ENCODE results near the gene ZMYND19.
"Not testable (repeated sequence)": the region's sequence is repeated elsewhere in the genome, so short reads cannot be mapped to it uniquely, and the experiment has no call there.

The ZMYND19 gene

DNA sequence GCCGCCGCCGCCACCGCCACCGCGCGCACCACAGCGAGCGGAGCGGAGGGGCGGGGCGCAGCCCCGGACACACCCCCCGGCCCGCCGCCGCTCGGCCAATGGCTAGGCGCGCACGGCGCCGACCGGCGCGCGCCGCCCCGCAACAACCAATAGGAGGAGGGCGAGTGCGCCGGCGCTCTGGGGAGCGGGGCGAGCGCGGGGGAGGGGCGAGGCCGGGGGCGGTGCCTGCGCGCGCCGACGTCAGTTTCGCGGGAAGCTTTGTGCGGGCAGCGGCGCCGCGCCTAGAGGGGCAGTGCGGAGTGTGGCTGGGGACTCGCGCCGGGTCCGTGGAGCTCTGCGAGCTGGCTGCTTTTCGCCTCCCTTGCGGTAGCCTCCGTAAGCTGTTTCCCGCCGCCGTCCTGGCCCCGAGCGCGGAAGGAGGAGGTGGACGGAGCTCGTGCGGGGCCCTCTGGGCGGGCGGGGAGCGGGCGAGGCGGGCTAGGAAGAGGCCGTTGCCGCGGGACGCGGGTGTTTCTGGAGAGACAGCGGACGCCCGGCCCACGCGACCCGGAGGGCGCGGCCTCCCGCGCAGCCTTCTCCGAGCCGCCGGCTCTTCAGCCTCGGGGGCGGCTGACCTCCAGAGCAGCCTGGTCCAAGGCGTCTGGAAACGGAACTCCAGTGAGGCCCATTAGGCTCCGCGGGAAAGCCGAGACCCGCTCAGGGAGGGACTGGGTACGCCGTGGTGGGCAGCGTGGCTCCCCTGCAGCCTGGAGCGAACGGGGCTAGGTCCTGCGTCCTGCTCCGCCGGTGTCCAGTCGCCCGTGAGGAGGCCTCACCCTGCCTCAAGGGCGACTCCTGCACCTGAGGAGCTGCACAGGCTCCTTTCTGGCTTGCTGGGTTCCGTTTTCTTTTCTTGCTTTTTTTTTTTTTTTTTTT is at the start of gene ZMYND19:
Gene ZMYND19 (minus strand): TSS at position 44 of the 915 bp plus-strand sequence. CDS start 249 bp downstream, outside the sequence.
- DNase-seq (ENCODE audit: low read depth, low spot score): no peak

DNA sequence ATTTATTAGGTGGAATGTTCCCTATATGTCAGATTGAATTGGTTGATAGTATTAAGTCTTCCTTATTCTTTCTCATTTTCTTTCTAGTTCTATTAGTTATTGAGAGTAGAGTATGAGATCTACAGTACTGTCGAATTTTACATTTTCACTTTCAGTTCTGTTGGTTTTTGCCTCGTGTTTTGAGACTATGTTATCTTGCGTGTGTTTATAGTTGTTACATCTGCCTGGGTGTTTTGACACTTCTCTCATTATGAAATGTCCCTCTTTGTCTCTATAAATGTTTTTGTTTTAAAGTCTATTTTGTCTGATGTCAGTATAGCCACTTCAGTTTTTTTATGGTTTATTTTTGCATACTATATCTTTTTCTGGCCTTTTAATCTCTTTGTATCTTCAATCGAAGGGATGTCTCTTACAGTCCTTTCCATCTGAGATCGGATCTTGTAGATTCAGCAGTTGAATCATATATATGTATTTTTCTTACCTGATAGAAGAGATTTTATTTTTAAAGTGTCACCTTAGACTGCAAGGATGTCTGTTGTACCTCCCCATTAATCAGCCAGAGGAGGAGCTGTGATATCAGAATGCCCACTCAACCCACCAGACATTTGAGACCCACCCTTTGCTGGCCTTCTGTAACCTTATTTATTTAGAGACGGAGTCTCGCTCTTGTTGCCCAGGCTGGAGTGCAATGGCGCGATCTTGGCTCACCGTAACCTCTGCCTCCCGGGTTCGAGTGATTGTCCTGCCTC is 49.2 kb upstream of the ZMYND19 start:
- no peak for DNase-seq (ENCODE audit: low read depth, low spot score)

GRCh38 chr9:137638680-137639079 is 48.4 kb upstream of the ZMYND19 start:
- no peak for DNase-seq (ENCODE audit: low read depth, low spot score)

- no peak for DNase-seq (ENCODE audit: low read depth, low spot score)
Measured at GRCh38 chr9:137634016-137634415, 43.7 kb upstream of the ZMYND19 start.

GRCh38 chr9:137632230-137633161 is 42.2 kb upstream of the ZMYND19 start:
- no peak for DNase-seq (ENCODE audit: low read depth, low spot score)

DNA sequence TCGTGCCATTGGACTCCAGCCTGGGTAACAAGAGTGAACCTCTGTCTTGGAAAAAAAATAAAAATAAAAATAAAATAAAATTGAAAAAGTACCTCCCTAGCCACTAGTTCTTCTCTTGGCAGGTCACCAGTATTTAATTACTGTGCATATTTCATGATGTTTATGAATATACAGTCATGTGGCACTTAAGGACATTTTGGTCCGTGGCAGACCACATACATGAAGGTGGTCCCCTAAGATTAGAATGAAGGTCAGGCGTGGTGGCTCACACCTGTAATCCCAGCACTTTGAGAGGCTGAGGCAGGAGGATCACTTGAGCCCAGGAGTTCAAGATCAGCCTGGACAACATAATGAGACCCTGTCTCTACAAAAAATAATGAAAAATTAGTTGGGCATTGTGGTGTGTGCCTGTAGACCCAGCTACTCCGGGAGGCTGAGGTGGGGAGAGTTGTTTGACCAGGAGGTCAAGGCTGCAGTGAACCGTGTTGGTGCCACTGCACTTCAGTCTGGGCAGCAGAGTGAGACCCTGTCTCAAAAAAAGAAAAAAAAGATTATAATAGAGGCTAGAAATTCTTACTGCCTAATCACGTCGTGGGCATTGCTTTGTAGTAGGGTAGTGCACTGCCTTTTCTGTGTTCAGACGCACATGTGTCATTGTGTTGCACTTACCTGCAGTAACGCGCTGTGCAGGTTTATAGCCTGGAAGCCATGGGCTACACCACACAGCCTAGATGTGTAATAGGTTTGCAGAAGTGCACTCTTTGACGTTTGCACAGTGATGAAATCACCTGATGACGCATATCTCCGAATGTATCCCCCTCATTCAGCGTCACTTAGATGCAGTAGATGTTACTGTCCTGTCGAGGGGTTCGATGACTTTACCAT is 41.3 kb upstream of the ZMYND19 start:
- no peak for DNase-seq (ENCODE audit: low read depth, low spot score)

DNA sequence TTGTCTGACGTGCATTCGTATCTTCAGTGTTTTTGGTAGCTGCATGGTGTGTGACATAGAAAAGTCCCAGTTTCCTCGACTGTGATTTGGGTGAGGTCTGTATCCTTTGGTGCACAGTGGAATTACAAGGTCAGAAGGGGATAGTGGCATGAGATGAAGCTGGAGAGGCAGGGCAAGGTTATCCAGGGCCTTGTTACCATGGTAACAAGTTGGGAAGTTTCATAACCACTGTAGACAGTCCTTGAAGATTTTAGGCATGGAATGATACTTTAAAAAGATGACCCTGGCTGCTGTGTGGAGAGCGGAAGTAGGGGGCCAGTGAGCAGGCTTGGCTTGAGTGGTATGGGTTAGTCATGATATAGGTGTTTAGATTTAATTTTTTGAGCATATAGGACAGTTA is 40.4 kb upstream of the ZMYND19 start:
- no peak for DNase-seq (ENCODE audit: low read depth, low spot score)

DNA sequence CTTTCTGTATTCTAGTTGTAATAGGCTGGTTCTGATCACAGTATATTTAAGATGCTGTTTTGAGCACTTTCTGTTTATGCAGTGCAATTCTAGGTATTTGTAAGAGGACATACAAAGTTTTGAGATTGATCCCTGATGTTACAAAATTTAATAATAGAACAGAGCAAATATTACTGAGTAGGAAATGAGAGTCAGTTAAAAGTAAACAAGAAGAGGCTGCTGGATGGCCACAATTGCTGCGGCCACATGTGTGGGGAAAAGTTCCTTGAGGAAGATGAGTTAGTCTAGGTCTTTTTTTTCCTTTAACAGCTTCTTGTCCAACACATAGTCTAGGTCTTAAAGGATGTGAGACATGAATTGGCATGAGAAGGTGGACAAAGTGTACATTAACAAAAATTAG is 39.8 kb upstream of the ZMYND19 start:
- DNase-seq (ENCODE audit: low read depth, low spot score): no peak

GRCh38 chr9:137627406-137627805 is 37.1 kb upstream of the ZMYND19 start:
- DNase-seq (ENCODE audit: low read depth, low spot score): not testable (repeated sequence)

DNA sequence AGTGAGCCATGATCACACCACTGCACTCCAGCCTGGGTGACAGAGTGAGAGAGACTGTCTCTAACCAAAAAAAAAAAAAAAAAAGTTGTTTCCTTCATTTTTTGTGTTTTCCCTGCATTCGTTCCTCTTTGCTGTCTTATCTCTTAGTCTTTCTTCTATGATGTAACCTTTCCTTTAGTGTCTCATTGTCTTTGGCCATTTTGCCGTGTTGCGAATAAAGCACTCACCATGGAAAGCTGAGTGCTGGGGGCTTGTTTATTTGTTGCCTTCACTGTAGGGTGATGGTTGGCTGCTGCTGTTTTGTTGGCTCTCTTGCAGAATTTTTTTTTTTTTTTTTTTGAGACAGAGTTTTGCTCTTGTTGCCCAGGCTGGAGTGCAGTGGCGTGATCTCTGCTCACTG is 36.2 kb upstream of the ZMYND19 start:
- DNase-seq (ENCODE audit: low read depth, low spot score): no peak

DNA sequence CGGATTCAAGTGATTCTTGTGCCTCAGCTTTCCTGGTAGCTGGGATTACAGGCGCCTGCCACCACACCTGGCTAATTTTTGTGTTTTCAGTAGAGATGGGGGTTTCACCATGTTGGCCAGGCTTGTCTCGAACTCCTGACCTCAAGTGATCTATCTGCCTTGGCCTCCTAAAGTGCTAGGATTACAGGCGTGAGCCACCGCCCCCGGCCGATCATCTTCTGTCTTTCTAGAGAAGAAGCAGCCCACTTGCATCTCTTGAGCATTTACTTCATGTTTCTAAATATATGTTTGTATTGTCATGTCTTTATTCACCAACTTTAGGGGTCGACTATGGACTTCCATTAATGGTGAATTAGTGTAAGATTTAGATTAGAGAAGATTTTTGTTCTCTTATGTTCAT is 31.9 kb upstream of the ZMYND19 start:
- not testable (repeated sequence) for DNase-seq (ENCODE audit: low read depth, low spot score)

DNA sequence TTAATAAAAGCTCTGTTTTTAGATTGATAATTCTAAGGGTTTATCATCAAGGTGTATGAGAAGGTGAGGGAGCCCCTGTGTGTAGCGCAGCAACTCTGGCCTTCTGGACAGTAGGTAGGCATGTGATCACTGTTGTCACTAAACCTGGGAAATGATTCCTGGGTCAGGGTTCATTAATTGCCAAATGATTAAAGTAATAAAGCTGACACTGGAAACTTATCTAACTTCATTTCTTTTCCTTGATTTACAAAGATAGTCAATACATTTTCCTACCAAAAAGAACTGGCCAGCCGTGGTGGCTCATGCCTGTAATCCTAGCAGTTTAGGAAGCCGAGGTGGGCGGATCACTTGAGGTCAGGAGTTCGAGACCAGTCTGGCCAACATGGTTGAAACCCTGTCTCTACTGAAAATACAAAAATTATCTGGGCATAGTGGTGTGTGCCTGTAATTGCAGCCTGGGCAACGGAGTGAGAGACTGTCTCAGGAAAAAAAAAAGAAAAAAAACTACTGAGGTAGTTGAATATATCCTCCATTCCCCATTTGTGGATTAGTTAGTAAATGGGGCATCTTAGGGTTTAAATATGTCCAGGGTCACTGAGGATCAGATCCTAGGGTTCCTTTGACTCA is 30.9 kb upstream of the ZMYND19 start:
- DNase-seq (ENCODE audit: low read depth, low spot score): no peak

GRCh38 chr9:137620581-137620980 is 30.3 kb upstream of the ZMYND19 start:
- no peak for DNase-seq (ENCODE audit: low read depth, low spot score)

DNA sequence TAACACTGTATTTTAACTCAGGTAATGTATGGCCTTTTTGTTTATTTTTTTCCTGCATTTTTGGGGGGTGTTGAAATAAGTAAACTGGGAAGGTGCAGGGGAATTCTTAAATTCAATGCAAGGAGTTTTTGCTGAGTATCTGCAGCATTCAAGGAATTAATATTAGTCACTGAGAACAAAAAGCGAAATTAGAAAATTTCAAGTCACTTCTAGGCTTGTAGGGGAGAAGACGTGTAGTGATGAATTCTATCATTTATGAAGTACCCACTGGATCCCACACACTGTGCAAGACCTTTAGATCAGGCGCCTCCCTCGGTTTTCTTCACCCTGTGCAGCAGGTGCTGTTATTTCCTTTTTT is 29.7 kb upstream of the ZMYND19 start:
- DNase-seq (ENCODE audit: low read depth, low spot score): no peak

- no peak for DNase-seq (ENCODE audit: low read depth, low spot score)
Measured at GRCh38 chr9:137619240-137620047, 29.1 kb upstream of the ZMYND19 start.

- DNase-seq (ENCODE audit: low read depth, low spot score): no peak
Measured at GRCh38 chr9:137618105-137619067, 28.1 kb upstream of the ZMYND19 start, which contains the start of gene EHMT1. EHMT1 (plus strand) TSS chr9:137619005; CDS start chr9:137619029, 24 bp downstream.

GRCh38 chr9:137615387-137615871 is 25.1 kb upstream of the ZMYND19 start:
- DNase-seq (ENCODE audit: low read depth, low spot score): no peak

All from iPS DF 19.7 (cell line).